Subcutaneous abdominal adipose tissue (tissue), 5 donors: ENCODE measurements around the gene PLCB1.

ENCODE experiments used
- H3K27ac ChIP-seq: one replicate; pipeline ENCODE4 v1.7.0; 2013; ENCODE audit warnings: low read depth, mild to moderate bottlenecking, inconsistent platforms, low read length, moderate library complexity
- H3K27me3 ChIP-seq, 5 donors: one replicate each; pipeline ENCODE4 v1.7.0; 2013; ENCODE audit warnings: low read length in 5 of 5, inconsistent platforms in 1 of 5; ENCODE audit not compliant: control insufficient read depth in 5 of 5, insufficient read depth in 4 of 5
- H3K36me3 ChIP-seq, 5 donors: one replicate each; pipeline ENCODE4 v1.7.0; 2013; ENCODE audit warnings: low read length in 5 of 5; ENCODE audit not compliant: control insufficient read depth in 5 of 5, insufficient read depth in 5 of 5
- H3K4me1 ChIP-seq, 5 donors: one replicate each; pipeline ENCODE4 v1.7.0; 2013; ENCODE audit warnings: low read length in 5 of 5, mild to moderate bottlenecking in 3 of 5, moderate library complexity in 1 of 5; ENCODE audit not compliant: control insufficient read depth in 5 of 5, insufficient read depth in 5 of 5
- H3K4me3 ChIP-seq, 5 donors: one replicate each; pipeline ENCODE4 v1.7.0; 2013; ENCODE audit warnings: low read length in 5 of 5, low read depth in 1 of 5
- H3K9ac ChIP-seq, 5 donors: one replicate each; pipeline ENCODE4 v1.7.0; 2013; ENCODE audit warnings: low read length in 5 of 5, mild to moderate bottlenecking in 4 of 5, moderate library complexity in 3 of 5
- H3K9me3 ChIP-seq, 5 donors: one replicate each; pipeline ENCODE4 v1.7.0; 2013; ENCODE audit warnings: low read length in 5 of 5; ENCODE audit not compliant: control insufficient read depth in 5 of 5
- donor health status: healthy.
- donor health status: healthy.
- donor health status: healthy.
- donor health status: healthy.
- donor health status: healthy.

Gene PLCB1

GRCh38 chr20:8205996-8206395 lies 73.9 kb downstream of the PLCB1 start:
- Histone ChIP-seq H3K9ac (no peak overlapping the region), H3K27me3 (no peaks in the 10 kb centered on the region), H3K9me3 (no peaks in the 10 kb centered on the region), H3K4me1 (peaks cover 0 to 2% (median 0%) of the 10 kb centered on the region in 5 donors), H3K36me3 (no peaks in the 10 kb centered on the region), H3K4me3 (no peak overlapping the region), H3K27ac (no peak overlapping the region)

- Histone ChIP-seq H3K4me3 (no peak overlapping the region), H3K9me3 (no peaks in the 10 kb centered on the region), H3K27me3 (no peaks in the 10 kb centered on the region), H3K4me1 (peaks cover 0 to 5% (median 0%) of the 10 kb centered on the region in 5 donors), H3K27ac (no peak overlapping the region), H3K9ac (no peak overlapping the region), H3K36me3 (no peaks in the 10 kb centered on the region)
Observed at GRCh38 chr20:8208226-8208625, 76.2 kb downstream of the PLCB1 start.

DNA sequence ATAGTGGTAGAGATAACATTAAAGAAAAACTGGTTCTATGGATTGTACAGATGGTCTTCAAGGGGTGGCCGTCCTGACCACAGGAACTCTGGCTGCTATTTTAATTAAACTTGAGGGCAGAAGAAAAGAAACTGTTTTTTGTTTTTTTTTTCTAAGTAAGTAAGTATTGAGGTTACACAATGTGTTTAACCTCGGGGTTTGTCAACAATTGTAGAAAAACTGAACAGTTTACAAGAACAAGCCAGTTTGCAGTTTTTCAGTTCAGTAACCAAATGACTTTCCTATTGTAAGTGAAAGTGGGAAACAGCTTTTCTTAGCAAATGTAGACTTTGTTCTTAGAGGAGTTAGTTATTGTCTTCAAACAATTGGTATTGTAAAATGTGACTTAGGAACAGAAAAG lies 77.0 kb downstream of the PLCB1 start:
- H3K27me3 ChIP-seq, result no peaks in the 10 kb centered on the region
- H3K36me3 ChIP-seq, result no peaks in the 10 kb centered on the region
- H3K27ac ChIP-seq, result no peak overlapping the region
- H3K9me3 ChIP-seq, result no peaks in the 10 kb centered on the region
- no peak overlapping the region for H3K4me3 ChIP-seq
- no peak overlapping the region for H3K9ac ChIP-seq
- H3K4me1 ChIP-seq, result peaks cover 0 to 10% (median 0%) of the 10 kb centered on the region in 5 donors

DNA sequence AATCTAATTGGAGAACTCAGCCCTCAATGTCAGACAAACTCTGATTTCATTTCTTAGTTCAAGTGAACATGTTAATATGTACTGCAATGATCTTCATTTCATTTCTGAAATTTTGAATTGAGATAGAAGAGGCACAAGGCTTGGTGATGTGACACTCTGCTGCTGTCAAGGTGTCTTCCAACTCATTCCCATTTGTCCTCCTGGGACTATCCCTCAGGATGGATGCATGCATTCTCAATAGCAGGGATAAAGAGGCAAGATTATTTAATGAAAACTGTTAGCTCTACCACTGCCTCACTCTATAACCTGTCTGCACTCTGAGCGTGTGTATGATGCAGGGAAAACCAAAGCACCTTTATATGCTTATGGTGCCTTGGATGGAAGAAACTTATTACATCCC lies 78.7 kb downstream of the PLCB1 start:
- Histone ChIP-seq H3K4me1 (peaks cover 0 to 16% (median 0%) of the 10 kb centered on the region in 5 donors), H3K4me3 (no peak overlapping the region), H3K9ac (no peak overlapping the region), H3K9me3 (no peaks in the 10 kb centered on the region), H3K27ac (no peak overlapping the region), H3K27me3 (no peaks in the 10 kb centered on the region), H3K36me3 (no peaks in the 10 kb centered on the region)

DNA sequence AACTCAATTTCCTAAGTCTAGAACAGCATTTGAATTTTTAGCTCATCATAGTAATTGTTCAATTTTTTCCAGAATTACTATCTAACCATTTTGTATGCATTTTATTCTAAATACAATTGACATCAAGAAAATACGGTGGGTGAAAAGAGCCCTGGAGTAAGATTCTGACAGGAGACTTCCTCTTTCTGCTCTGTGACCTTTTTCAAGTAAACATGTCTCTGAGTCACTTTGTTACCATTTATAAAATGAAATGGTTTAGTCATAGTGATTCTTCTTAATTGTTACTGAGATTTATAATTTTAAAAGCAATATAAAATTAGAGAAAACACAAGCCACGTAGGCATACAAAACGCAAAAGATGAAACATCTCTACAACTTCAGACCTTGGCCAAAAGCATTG lies 80.2 kb downstream of the PLCB1 start:
- Histone ChIP-seq H3K9ac (no peak overlapping the region), H3K4me1 (peaks cover 0 to 16% (median 0%) of the 10 kb centered on the region in 5 donors), H3K9me3 (no peaks in the 10 kb centered on the region), H3K27ac (no peak overlapping the region), H3K36me3 (no peaks in the 10 kb centered on the region), H3K4me3 (no peak overlapping the region), H3K27me3 (no peaks in the 10 kb centered on the region)

- H3K27me3 ChIP-seq, result no peaks in the 10 kb centered on the region
- H3K9me3 ChIP-seq, result no peaks in the 10 kb centered on the region
- H3K4me3 ChIP-seq, result no peak overlapping the region
- H3K27ac ChIP-seq, result peak overlapping the region; percentile 19
- H3K4me1 ChIP-seq, result peaks cover 0 to 16% (median 0%) of the 10 kb centered on the region in 5 donors
- no peak overlapping the region for H3K9ac ChIP-seq
- H3K36me3 ChIP-seq, result no peaks in the 10 kb centered on the region
Observed at GRCh38 chr20:8213270-8213669, 81.2 kb downstream of the PLCB1 start.

DNA sequence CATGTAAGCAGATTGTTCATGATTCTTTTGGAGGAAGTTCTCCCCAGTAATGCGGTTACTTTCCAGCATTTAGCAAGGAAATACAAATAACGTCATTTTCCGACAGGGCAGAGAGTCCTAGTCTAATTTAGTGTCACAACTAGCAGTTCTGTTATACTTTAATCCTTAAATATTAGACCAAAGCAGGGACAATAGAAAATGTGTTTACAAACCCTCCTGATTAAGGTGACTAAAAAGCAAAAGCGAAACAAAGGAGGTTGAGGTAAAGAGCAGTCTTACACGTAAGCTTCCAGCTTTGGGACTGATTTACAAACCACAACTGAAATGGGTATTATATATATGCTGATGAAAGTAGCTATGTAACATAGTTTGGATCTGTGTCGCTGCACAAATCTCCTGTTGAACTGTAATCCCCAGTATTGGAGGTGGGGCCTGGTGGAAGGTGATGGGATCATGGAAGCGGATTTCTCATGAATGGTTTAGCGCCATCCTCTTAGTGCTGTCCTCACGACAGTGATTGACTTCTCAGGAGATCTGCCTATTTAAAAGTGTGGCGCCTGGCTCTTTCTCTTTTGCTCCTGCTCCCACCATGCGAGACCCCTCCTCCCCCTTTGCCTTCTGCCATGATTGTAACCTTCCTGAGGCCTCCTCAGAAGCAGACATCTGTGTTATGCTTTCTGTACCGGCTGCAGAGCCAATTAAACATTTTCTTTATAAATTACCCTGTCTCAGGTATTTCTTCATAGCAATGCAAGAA lies 81.9 kb downstream of the PLCB1 start:
- H3K27ac ChIP-seq, result peak overlapping the region; percentile 19

GRCh38 chr20:8215361-8215781 lies 83.3 kb downstream of the PLCB1 start:
- H3K4me1 ChIP-seq, result peaks cover 0 to 14% (median 0%) of the 10 kb centered on the region in 5 donors
- H3K27me3 ChIP-seq, result no peaks in the 10 kb centered on the region

More for the DNA sequence above, 81.9 kb downstream of the PLCB1 start:
- Histone ChIP-seq H3K9ac (peak overlapping the region in 2 of 5 donors; percentile 25 to 53), H3K4me3 (peak overlapping the region in 3 of 5 donors; percentile 38 to 50 (median 38)), H3K36me3 (no peaks in the 10 kb centered on the region), H3K27me3 (no peaks in the 10 kb centered on the region), H3K4me1 (peaks cover 0 to 16% (median 0%) of the 10 kb centered on the region in 5 donors), H3K9me3 (no peaks in the 10 kb centered on the region)

GRCh38 chr20:8216375-8217200 lies 84.5 kb downstream of the PLCB1 start:
- Histone ChIP-seq H3K9me3 (no peaks in the 10 kb centered on the region), H3K4me1 (peaks cover 0 to 14% (median 0%) of the 10 kb centered on the region in 5 donors), H3K36me3 (no peaks in the 10 kb centered on the region), H3K9ac (no peak overlapping the region), H3K27me3 (no peaks in the 10 kb centered on the region), H3K4me3 (no peak overlapping the region), H3K27ac (no peak overlapping the region)

More at GRCh38 chr20:8215361-8215781, 83.3 kb downstream of the PLCB1 start:
- no peak overlapping the region for H3K27ac ChIP-seq
- no peak overlapping the region for H3K4me3 ChIP-seq
- H3K9me3 ChIP-seq, result no peaks in the 10 kb centered on the region
- H3K36me3 ChIP-seq, result no peaks in the 10 kb centered on the region
- H3K9ac ChIP-seq, result no peak overlapping the region

GRCh38 chr20:8218861-8219260 lies 86.8 kb downstream of the PLCB1 start:
- H3K9ac ChIP-seq, result no peak overlapping the region
- no peak overlapping the region for H3K4me3 ChIP-seq
- no peak overlapping the region for H3K27ac ChIP-seq
- no peaks in the 10 kb centered on the region for H3K9me3 ChIP-seq
- no peaks in the 10 kb centered on the region for H3K27me3 ChIP-seq
- H3K36me3 ChIP-seq, result no peaks in the 10 kb centered on the region
- peaks cover 0 to 7% (median 0%) of the 10 kb centered on the region in 5 donors for H3K4me1 ChIP-seq
